GM10266 (cell line): ENCODE data around the gene MKLN1.
A peak's percentile ranks its signal among the peaks of the same experiment; 100 is the strongest.
"Not testable (repeated sequence)": the region's sequence is repeated elsewhere in the genome, so short reads cannot be mapped to it uniquely, and the experiment has no call there.

Experiments
- DNase-seq: peaks from one replicate; pipeline ENCODE4 v3.0.0; 2012; ENCODE audit errors: extremely low spot score
- TF ChIP-seq, protein P1 (sequence below): IDR thresholded peaks from 2 replicates; pipeline ENCODE4 v1.5.1; 2012; ENCODE audit warnings: mild to moderate bottlenecking, low read depth; ENCODE audit not compliant: control insufficient read depth, insufficient read depth; ENCODE audit errors: missing control alignments

MKLN1 gene

DNA sequence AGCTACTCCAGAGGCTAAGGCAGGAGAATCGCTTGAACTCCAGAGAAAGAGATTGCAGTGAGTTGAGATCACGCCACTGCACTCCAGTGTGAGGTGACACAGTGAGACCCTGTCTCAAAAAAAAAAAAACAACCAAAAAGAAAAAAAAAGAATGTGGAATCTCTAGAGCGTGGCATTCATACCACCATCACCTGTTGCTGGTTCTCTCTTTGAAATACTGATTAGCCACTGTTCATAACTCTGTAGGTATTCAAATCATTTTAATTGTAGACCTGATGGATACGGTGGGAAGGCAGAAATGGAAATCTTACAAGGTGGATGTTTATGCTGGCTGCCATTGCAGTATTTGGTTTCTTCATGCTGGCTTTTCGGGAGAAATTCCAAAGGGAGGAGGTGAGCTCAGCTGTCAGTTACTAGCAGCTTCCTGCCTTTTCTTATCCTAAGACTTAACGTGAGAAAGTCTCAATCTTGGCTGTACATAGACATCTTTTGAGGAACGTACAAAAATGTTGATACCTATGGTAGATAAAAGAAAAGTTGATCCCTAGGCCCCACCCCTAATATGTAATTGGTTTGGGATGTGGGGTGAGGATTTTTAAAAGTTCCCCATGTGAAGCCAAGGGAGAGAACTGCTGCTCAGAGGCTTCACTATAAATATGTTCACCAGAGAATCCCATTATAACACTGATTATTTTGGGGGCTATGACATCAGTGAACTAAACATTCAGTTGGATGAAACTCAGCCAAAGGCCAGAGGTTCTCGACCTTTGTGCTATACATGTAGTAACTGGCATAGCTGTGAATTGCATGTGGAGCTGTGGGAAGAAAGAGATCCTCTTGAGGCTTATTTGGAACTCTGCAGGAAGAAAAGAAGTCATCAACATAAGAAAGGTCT lies 26.9 kb upstream of the MKLN1 start:
- no peak for DNase-seq
- TF ChIP-seq, protein P1, sequence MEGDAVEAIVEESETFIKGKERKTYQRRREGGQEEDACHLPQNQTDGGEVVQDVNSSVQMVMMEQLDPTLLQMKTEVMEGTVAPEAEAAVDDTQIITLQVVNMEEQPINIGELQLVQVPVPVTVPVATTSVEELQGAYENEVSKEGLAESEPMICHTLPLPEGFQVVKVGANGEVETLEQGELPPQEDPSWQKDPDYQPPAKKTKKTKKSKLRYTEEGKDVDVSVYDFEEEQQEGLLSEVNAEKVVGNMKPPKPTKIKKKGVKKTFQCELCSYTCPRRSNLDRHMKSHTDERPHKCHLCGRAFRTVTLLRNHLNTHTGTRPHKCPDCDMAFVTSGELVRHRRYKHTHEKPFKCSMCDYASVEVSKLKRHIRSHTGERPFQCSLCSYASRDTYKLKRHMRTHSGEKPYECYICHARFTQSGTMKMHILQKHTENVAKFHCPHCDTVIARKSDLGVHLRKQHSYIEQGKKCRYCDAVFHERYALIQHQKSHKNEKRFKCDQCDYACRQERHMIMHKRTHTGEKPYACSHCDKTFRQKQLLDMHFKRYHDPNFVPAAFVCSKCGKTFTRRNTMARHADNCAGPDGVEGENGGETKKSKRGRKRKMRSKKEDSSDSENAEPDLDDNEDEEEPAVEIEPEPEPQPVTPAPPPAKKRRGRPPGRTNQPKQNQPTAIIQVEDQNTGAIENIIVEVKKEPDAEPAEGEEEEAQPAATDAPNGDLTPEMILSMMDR: no peak

DNA sequence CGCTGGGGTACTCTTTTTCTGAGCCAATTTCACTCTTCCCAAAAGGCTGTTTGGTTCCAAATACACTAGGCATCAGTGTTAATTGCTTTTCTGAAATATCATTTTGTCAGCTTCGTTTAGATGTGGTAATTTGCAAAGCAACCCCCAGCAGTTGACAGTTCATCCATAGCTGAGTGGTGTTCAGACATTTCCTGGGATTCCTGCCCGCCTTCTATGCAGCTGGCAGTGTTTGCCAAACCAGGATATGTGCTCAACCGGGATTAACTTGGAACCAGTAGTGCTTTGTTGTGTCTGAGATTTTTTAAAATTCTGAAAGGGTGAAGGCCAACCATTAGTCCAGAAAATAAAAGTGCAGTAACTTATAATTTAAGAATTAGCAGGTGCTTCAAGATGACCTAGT lies 25.2 kb upstream of the MKLN1 start:
- TF ChIP-seq, protein P1: no peak
- DNase-seq: no peak

DNA sequence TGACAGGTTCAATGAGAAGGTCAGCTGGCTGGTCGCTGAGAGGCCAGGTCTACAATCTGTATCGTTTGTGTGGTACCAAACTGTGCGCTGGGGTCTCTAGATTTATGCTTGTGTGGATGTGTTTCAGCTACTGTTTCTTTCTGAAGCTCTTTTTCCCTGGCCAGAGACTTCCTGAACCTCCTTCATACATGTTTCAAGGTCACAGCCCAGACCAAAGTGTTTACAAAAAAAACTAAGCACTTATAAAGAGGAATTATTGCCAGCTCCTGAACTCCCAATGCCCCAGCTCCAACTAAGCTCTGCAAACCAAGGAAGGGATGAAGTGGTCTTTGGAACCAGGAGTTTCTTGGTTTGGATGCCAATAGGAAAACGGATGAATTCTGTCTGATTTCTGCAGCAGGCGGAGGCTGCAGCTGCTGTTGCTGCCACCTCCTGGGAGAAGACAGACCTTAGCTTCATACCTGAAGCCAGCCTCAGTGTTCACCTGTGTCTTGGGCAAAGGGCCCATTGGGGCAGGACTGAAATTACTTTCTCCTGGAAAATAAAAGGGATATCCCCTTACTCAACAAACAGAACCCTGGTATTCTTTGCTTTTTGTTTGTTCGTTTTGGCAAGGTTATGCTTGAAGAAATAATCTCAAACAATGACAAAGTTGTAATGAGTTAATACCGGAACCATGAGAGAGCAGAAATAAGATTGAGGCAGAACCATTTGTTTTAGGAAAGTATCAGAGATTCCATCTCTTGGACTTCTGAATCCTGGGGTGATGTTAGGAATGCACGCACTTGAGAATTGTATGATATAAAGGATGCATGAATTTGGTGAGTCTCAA lies 24.6 kb upstream of the MKLN1 start:
- no peak for DNase-seq
- TF ChIP-seq, protein P1: peak; percentile 66

DNA sequence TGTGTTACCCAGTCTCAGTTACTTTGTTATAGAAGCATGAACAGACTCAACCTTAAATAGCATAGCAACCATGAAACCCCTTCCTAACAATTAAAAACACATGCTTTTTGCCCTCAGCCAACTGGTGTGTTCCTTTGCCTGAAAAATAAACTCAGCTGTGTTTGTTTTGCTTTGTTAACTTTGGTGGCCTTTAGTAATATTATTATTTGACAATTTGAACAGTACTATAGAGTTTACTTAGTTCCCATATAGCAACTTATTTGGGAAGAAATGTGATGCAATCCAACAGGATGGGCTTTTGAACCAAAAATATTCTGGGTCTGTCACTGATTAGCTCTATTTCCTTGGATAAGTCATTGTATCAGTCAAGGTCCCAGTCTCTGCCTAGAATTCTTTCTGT lies 22.5 kb upstream of the MKLN1 start:
- TF ChIP-seq, protein P1: no peak
- no peak for DNase-seq

DNA sequence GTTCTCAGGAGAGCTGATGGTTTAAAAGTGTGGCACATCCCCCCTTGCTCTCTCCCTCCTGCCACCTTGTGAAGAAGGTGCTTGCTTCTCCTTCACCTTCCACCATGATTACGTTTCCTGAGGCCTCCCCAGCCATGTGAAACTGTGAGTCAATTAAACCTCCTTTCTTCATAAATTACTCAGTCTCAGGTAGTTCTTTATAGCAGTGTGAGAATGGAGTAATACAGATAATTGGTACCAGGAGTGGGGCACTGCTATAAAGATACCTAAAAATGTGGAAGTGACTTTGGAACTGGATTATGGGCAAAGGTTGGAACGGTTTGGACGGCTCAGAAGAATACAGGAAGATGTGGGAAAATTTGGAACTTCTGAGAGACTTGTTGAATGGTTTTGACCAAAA lies 21.6 kb upstream of the MKLN1 start:
- not testable (repeated sequence) for DNase-seq

DNA sequence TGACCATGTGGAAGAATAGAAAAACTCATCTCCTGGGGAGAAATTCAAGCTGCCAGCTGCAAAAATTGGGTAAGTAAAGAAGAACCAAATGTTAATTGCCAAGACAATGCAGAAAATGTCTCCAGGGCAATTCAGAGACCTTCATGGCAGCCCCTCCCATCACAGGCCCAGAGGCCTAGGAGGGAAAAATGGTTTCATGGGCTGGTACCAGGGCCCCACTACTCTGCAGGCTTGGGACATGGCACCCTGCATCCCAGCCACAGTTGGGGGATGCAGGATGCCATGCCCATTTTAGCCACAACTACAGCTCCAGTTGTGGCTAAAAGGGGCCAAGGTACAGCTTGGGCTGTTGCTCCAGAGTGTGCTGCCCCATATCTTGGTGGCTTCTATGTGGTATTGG lies 20.9 kb upstream of the MKLN1 start:
- no peak for DNase-seq
- TF ChIP-seq, protein P1: no peak

DNA sequence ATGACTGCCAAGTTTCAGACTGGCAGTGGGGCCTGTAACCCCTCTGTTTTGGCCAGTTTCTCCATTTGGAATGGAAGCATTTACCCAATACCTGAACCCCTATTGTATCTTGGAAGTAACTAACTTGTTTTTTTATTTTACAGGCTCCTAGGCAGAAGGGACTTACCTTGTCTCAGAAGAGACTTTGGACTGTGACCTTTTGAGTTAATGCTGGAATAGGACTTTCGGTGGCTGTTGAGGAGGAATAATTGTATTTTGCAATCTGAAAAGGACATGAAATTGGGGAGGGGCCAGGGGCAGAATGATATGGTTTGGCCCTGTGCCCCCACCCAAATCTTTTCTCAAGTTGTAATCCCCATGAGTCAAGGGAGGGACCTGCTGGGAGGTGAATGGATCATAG lies 20.0 kb upstream of the MKLN1 start:
- no peak for DNase-seq
- TF ChIP-seq, protein P1: no peak
